ENCODE results near the gene TGM2.

- TF ChIP-seq CTCF (IDR thresholded peaks at IDR 0.05) (no peak), POLR2A (IDR thresholded peaks at IDR 0.05) (no peak)
These were observed 72.7 kb downstream of the TGM2 start for GRCh38 chr20:38092260-38092857.
